T-helper 2 cell treated with Interferon-gamma antibody and Interleukin-4, amounts not matched to agents 100 ng/mL and 5 ng/mL, for 36 hours (primary cell): Measurements from ENCODE around the gene ARVCF. TPM values are rescaled to one million over a fixed set of nuclear protein-coding genes. Genes with fewer than 3 reads are reported as not detected.

Source experiments
- intact Hi-C: fragments of 100-400 bp; cut with micrococcal nuclease; formaldehyde crosslinking; loops from one replicate; pipeline ENCODE4 v1.15.1; 2023
- total RNA-seq: library from RNA; stranded (reverse); gene quantifications from 2 replicates; pipeline ENCODE4 v1.2.3, GENCODE V29; 2022

ARVCF gene
- total RNA-seq, 1 donor from 2014 or later: 0.84 TPM

- intact Hi-C loops: no loop called here
Measured at GRCh38 chr22:20000246-20001081, 16.2 kb downstream of the ARVCF start.

GRCh38 chr22:19998991-19999820, 17.4 kb downstream of the ARVCF start:
- intact Hi-C loops: no loop called here

- intact Hi-C loops: no loop called here
Measured at GRCh38 chr22:19998232-19998951, 18.2 kb downstream of the ARVCF start.

- intact Hi-C loops: no loop called here
Measured at GRCh38 chr22:19997561-19998231, 18.9 kb downstream of the ARVCF start.

- intact Hi-C loops: no loop called here
Measured at GRCh38 chr22:19996694-19997384, 19.8 kb downstream of the ARVCF start.

- intact Hi-C loops: no loop called here
Measured at GRCh38 chr22:19995611-19996339, 20.8 kb downstream of the ARVCF start.

- intact Hi-C loops: no loop called here
Measured at GRCh38 chr22:19994851-19995610, 21.6 kb downstream of the ARVCF start.

GRCh38 chr22:19993926-19994325, 22.7 kb downstream of the ARVCF start:
- intact Hi-C loops: no loop called here

- intact Hi-C loops: no loop called here
Measured at GRCh38 chr22:19992921-19993355, 23.7 kb downstream of the ARVCF start.

- intact Hi-C loops: no loop called here
Measured at GRCh38 chr22:19992481-19992911, 24.1 kb downstream of the ARVCF start.

GRCh38 chr22:19991645-19992451, 24.8 kb downstream of the ARVCF start:
- intact Hi-C loops: no loop called here

- intact Hi-C loops: no loop called here
Measured at GRCh38 chr22:19991395-19991644, 25.3 kb downstream of the ARVCF start.

- intact Hi-C loops: no loop called here
Measured at GRCh38 chr22:19990609-19991394, 25.8 kb downstream of the ARVCF start.

GRCh38 chr22:19990188-19990587, 26.4 kb downstream of the ARVCF start:
- intact Hi-C loops: no loop called here

- intact Hi-C loops: no loop called here
Measured at GRCh38 chr22:19989725-19990067, 26.9 kb downstream of the ARVCF start.

- intact Hi-C loops: no loop called here
Measured at GRCh38 chr22:19988965-19989724, 27.5 kb downstream of the ARVCF start.

GRCh38 chr22:19988331-19988808, 28.3 kb downstream of the ARVCF start:
- intact Hi-C loops: no loop called here
